ENCODE data around the gene OAT. TPM values are rescaled to one million over a fixed set of nuclear protein-coding genes. Genes with fewer than 3 reads are reported as not detected.

The OAT gene
- total RNA-seq, 1 experiment from 2014 or later, result 67.9 TPM

DNA sequence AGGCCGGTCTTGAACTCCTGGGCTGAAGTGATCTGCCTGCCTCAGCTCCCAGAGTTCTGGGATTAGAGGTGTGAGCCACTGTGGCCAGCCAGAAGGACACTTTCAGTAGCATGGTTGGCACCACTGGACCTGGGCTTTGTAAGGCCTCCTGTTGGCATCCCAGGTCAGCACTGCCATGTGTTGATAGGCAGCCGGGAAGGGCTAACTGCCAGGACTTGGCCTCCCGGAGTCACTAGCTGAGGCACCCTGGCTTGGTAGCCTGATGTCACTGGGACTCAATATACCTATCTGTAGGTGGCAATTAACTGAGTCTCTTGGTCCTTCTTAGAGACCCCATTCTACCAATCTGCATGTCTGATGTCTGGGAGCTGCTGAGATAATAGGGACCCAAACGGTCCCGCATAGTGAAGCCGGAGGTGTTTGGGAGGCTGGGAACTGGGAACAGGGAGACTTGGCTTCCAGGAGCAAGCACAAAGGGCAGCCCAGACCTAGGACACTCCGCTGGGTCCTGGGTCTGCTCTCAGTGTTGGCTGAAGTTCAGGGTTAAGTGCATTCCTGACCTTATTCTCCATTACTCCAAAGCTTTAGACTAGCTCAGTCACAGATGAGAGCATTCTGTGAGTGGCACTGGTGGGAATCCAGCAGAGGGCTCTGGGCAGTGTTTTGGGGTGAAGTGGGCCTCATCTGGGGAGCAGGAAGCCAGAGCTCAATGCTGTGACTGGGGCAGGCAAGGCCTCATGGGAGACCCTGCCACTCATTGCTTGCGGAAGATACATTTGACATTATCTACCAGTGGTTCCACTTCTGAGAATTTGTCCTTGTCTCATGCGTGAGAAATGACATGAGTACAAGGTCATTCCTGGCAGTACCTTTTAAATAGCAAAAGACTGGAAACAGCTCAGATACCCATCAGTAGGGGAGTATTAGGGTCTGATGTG lies 45.6 kb upstream of the OAT start:
- peaks cover 8% of the 10 kb centered on the region for H3K27me3 Mint-ChIP-seq (ENCODE audit: low read depth)
- no peaks in the 10 kb centered on the region; a peak in 1 of 5 replicates for H3K9me3 Mint-ChIP-seq
- Histone ChIP-seq H3K4me1 (ENCODE audit: insufficient read depth, low read length) (peaks cover 12% of the 10 kb centered on the region; the same call in 1 of the 2 replicates), H2BK12ac (ENCODE audit: insufficient read length, low read depth, low read length) (no peak overlapping the region), H2BK5ac (ENCODE audit: insufficient read length, low read length) (no peak overlapping the region), H3K23ac (ENCODE audit: insufficient read length, low read depth, low read length) (no peak overlapping the region), H3K27ac (ENCODE audit: insufficient read length, low read depth, low read length) (no peak overlapping the region), H2AK5ac (ENCODE audit: insufficient read length, low read length) (no peak overlapping the region), H2BK120ac (ENCODE audit: low read depth, low read length, poor library complexity, severe bottlenecking) (no peak overlapping the region), H4K91ac (ENCODE audit: insufficient read length, low read depth, low read length) (no peak overlapping the region), H3K18ac (ENCODE audit: insufficient read length, low read depth, low read length) (no peak overlapping the region), H2BK15ac (ENCODE audit: low read depth, low read length) (no peak overlapping the region), H3K9ac (ENCODE audit: extremely low read depth, insufficient read length, low read length) (no peak overlapping the region), H4K5ac (ENCODE audit: insufficient read length, low read depth, low read length) (no peak overlapping the region), H3K23me2 (ENCODE audit: insufficient read length, low read depth, low read length, poor library complexity, severe bottlenecking) (peaks cover 3% of the 10 kb centered on the region), H3K79me1 (ENCODE audit: insufficient read depth, low read depth, low read length, poor library complexity, severe bottlenecking) (no peaks in the 10 kb centered on the region), H2BK20ac (ENCODE audit: low read depth, low read length, poor library complexity, severe bottlenecking) (no peak overlapping the region), H4K20me1 (ENCODE audit: control insufficient read depth, insufficient read depth, insufficient read length) (no peaks in the 10 kb centered on the region), H3K56ac (ENCODE audit: insufficient read length, low read depth, low read length) (no peak overlapping the region), H3K4ac (ENCODE audit: low read depth, low read length) (no peak overlapping the region), H3K79me2 (ENCODE audit: insufficient read depth, low read length) (no peaks in the 10 kb centered on the region), H3K14ac (ENCODE audit: insufficient read depth, low read length) (no peak overlapping the region), H3K9me3 (ENCODE audit: control insufficient read depth, low read depth, low read length) (no peaks in the 10 kb centered on the region), H3K4me2 (ENCODE audit: insufficient read depth, insufficient read length, low read length) (no peak overlapping the region), H4K8ac (replicated peaks; ENCODE audit: insufficient read length, low read depth, low read length) (no peak overlapping the region), H2AFZ (ENCODE audit: low read length) (no peak overlapping the region), H3K27me3 (ENCODE audit: insufficient read depth, low read length) (no peaks in the 10 kb centered on the region), H3T11ph (ENCODE audit: low read length) (no peak overlapping the region)
- WGBS (ENCODE audit: extremely low coverage, insufficient read length, low lambda C conversion rate), result no CpG with 5 or more reads among the region's 9 CpGs
- H3K27ac Mint-ChIP-seq, result peak overlapping the region; percentile 14 to 59 (median 19); a peak in 5 of 7 replicates
- H3K4me1 Mint-ChIP-seq, result peaks cover 49 to 52% of the 10 kb centered on the region in 2 experiments
- DNase-seq, result no peak
- peaks cover 2 to 5% (median 5%) of the 10 kb centered on the region in 3 experiments; a peak in 6 of 7 replicates for H3K36me3 Mint-ChIP-seq (ENCODE audit: insufficient read depth in 1 of 3, low read depth in 3 of 3)
- TF ChIP-seq, protein P1, sequence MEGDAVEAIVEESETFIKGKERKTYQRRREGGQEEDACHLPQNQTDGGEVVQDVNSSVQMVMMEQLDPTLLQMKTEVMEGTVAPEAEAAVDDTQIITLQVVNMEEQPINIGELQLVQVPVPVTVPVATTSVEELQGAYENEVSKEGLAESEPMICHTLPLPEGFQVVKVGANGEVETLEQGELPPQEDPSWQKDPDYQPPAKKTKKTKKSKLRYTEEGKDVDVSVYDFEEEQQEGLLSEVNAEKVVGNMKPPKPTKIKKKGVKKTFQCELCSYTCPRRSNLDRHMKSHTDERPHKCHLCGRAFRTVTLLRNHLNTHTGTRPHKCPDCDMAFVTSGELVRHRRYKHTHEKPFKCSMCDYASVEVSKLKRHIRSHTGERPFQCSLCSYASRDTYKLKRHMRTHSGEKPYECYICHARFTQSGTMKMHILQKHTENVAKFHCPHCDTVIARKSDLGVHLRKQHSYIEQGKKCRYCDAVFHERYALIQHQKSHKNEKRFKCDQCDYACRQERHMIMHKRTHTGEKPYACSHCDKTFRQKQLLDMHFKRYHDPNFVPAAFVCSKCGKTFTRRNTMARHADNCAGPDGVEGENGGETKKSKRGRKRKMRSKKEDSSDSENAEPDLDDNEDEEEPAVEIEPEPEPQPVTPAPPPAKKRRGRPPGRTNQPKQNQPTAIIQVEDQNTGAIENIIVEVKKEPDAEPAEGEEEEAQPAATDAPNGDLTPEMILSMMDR (conservative IDR thresholded peaks at IDR 0.05), result no peak
- no peak overlapping the region; a peak in 1 of 5 replicates for H3K4me3 Mint-ChIP-seq
